ENCODE results near the gene CROT.

GRCh38 chr7:87339373-87339897 is 6.0 kb upstream of the CROT start:
- no peak for TF ChIP-seq POLR2A (IDR thresholded peaks at IDR 0.05)
- TF ChIP-seq CTCF (IDR thresholded peaks at IDR 0.05) = no peak
- TF ChIP-seq POLR2AphosphoS5 (IDR thresholded peaks at IDR 0.05) = no peak

Data from breast epithelium (tissue), 3 donors.